ENCODE results near the gene TXNRD2.

The TXNRD2 gene

DNA sequence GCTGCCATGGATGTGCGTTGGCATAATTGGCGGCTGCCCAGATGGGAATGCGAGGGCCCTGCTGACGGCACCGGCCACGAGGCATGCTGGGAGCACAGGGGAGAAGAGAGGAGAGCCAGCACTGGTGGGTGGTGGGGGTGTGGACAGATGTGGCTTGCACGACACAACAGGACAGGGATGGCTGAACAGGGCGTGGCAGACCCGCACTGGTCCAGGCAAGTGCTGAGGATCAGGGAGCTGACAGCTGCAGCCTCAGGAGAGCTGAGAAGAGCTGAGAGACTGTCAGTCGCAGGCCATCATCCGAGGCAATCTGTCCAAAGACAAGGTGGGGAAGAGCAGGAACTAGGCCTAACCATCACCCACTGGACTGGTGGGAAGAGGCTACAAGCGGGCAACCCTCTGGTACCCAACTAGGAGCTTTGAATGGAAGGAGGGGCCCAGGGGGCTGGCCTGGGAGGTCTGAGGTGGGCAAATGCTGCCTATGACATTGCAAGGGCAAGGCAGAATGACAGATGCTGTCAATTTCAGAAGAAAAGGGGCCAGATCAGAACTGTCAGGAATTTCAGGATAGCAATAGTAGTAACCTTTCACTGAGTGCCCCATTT, 89.3 kb downstream of the TXNRD2 start:
- FAIRE-seq, result no peak
- DNase-seq (ENCODE audit: insufficient read length, low spot score), result no peak

DNA sequence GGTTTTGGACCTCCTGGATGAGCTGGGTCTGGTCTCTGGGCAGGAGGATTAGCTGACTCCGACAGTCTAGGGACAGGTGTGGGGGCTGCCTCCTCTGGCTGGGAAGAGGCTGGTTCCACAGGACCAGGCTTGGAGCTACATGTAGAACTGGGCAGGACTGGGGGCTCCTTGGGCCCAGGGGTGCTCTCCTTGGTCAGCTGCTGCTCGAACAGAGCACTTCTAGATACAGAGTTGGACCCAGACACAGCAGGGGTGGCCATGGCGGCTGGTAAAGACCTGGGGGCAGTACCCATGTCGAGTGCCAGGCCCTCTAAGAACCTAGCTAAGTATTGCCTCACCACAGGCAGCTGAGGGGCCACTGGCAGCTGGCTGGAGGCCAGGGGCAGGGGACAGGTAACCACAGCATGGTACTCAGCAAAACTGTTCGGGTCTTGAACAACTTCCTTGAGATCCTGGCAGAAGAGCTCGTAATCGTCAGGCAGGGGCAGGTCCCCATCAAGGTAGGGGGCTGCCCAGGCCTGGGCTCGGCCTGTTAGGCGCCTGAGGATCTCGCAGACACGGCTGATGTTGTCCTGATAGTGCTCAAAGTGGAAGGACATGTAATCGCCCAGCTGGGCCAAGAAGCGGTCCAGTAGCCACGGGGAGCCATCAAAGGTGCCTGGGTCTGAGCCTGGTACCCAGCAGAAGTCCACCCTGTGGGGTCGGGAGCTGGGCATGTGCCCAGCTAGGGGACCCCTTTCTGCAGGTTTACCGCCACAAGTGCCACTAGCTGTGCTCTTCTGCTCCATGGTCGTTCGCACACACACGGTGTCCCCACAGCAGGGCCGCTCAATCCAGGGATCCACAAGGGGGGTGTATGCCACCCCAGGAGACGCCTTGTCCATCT, 90.1 kb downstream of the TXNRD2 start:
- no peak for FAIRE-seq

DNA sequence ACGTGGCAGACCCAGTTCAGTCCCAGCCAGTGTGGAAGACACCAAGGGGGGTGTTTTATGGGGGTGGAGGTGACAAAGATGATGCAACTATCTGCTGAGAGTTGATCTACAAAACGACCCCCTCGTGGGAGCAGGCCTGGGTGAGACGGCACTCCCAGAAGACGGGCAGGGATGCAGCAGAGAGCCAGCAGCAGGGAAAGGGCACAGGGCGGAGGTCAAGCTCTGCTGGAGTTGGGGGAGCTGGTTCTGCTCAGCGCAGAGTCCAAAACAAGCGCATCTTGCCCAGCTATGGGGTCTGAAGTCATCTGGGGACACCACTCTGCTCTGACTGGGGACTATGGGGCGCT, 90.9 kb downstream of the TXNRD2 start:
- no peak for FAIRE-seq
- DNase-seq (ENCODE audit: insufficient read length, low spot score), result no peak

More for the DNA sequence above, 90.1 kb downstream of the TXNRD2 start:
- no peak for DNase-seq (ENCODE audit: insufficient read length, low spot score)

DNA sequence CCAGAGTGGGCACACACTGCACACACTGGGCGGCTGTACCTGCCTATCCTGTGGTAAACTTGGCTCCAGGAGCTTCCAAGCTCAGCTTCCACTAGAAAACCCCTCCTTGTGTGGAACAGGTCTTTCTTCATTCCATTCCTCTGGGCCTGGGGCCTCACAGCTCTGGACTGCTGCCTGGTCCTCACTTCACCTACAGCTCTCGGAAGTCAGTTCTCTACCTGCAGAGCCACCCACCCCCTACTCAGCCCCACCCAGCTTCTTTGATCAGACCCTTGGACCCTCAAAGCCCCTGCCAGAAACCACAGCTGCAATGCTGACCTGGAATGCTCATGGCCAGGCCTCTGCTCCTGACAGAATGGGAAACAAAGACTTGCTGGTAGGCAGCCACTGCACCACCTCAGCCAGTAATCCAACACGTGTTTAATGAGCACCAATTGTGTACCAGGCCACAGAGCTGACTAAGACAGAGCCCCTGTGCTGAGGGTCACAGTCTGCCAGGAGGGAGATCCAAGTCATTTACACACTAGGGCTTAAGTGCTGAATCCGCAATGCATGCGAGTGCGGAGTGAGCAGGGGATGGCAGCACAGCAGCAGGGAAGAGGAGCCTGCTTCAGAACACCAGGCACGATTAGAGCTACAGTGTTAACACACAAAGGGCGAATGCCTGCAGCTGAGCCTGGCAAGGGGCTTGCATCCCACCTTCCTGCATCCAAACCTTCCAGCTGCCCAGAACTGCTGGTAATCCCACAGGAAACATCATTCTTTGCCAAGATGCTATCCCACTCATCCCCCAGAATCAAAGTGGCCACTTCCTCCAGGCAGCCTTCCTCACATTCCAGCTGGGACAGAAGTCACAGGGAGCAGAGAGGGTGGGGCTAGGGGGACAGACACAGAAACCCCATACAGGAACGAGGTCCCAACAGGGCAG, 91.5 kb downstream of the TXNRD2 start:
- FAIRE-seq, result no peak

DNA sequence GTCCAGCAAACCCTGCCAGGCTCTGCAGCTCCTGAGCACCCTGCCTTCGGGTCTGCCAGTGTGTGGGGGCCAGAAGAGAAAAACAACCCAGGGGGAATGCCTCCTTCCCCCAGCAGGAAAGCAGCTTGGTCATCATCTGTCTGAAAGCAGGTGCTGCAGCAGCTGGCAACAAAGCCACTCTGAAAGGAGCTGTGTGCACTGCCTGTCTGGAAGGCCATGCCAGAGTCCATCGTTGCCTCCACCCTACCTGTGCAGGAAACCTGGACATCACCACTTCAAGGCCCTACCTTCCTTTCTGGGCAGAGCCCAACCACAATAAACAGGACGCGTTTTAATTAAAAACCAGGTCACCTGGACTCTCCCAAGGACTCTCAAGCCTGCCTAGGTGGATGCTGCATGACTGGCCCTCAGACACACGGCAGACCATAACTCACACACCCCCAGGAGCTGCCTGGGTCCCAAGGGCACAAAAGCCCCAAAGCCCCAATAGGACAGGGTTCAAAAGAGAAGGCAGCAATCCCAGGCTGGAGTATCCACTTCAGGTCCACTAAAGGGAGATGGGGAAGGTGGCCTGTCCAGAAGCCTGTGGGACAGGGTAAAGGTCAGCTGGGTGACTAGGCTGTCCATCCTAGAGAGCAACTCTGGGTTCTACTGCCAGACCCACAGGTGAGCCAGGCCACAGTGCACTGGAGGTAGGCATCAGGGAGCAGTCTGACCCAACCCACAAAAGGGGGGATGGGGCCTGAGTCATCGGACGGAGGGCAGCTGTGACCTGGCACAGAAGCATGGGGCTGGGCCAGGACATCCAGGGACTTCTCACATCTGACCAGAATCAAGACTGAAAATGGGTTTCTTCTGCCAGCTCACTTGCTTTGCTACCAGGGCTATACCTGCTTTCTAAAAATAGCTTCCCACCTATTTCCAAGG, 93.1 kb downstream of the TXNRD2 start:
- FAIRE-seq (no peak), DNase-seq (ENCODE audit: insufficient read length, low spot score) (peak; percentile 34)

More for the DNA sequence above, 91.5 kb downstream of the TXNRD2 start:
- no peak for DNase-seq (ENCODE audit: insufficient read length, low spot score)

DNA sequence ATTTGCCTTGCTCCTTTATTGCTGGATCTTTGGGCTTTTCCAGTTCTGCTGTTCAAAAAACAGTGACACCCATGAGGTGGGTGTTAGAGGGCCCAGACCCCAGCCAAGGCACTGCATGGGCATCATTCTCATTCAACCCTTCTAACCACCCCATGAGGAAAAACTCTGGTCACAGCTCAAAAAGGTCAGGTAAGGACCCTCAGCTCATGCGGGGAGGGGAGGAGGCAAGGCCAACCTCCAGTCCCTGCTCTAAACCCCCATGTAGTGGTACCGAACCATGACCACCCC, 94.3 kb downstream of the TXNRD2 start:
- DNase-seq (ENCODE audit: insufficient read length, low spot score), result no peak
- no peak for FAIRE-seq

DNA sequence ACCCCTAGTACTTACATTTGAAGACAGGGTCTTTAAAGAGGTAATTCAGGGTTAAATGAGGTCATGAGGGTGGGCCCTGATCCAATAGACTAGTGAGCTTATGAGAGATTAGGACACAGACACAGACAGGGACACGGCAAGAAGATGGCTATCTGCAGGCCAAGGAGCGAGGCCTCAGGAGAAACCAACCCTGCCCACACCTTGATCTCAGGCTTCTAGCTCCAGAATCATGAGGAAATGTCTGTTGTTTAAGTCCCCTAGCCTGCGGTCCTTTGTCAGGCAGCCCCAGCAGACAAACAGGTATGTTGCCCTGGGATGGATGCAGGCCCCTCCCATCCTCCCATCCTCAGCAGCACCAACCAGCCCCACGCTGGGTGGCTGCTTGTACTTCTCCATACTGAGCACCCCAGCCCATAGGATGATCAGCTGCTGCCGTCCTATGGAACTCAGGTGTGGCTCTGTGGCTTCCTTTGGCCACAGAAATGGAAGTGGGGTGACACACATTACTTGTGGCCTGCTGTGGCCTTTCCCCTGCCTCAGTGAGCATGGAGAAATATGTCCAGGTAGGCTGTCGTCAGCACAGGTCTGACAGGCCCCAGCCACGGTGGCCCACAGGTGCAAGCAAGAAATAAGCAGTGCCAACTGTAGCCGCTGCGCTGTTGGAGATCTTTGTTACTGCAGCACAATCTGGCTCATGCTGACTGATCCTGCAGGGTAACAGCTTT, 94.8 kb downstream of the TXNRD2 start:
- DNase-seq (ENCODE audit: insufficient read length, low spot score) (no peak), FAIRE-seq (no peak)

DNA sequence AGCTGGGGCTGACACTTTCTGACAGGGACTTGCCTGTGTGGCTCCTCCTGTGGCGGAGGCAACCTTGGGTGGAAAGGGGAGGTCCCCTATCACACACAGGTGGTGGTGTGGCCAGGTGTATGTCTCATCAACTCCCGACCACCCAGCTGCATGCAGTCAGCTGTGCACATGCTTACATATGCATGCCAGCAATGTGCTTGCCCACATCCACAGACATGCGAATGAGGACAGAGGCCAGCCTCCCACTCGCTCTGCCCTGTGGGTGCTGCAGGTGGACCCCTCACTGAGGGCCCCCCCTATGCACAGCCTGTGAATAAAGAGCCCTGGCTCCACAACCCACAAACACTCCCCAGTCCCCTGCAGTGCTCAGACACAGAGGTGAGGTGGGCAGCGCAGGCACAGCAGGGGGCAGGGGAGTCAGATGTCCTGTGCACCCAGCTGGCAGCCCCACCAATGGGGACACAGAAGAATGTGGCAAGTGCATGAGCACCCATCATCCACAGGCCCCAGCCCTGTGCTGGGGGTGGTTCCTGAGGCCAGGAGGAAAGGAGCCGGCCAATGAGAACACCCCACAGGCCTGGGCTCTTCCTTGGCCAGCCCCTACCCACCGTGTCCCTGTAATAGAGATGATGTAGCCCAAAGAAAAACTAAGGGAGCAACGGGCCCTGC, 96.4 kb downstream of the TXNRD2 start:
- DNase-seq (ENCODE audit: insufficient read length, low spot score), result no peak
- FAIRE-seq, result no peak

DNA sequence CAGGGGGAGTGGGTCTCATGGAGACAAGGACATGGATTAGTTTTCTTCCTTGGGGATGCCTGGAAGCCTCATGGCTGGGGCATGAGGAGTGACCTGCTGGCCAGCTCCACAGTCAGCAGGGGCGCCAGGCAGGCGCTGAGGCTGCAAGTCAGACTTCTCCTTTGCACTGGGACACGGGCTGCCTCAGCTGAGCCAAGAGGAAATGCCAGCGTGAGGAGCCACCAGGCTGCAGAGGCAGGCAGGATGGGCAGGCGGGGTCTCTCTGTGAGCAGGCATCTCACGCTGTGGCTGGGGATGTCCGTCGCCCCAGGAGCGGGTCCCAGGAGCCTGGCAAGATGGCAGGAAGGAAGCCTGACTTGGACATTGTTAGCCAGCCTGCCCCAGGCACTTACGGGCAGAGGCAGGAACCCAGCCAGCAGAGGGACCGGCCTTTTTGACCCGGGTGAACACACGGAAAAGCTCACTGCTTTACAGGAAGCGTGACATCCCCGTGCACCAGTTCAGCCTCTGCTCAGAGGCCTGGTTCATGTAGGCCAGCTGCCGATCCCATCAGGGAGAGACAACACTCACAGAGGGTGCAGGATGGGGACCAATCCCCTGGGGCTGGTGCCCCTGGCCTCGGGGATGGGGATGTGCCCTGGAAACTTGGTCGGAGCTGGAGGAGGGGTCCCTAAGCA, 97.1 kb downstream of the TXNRD2 start:
- DNase-seq (ENCODE audit: insufficient read length, low spot score) (no peak), FAIRE-seq (peak; percentile 44)

DNA sequence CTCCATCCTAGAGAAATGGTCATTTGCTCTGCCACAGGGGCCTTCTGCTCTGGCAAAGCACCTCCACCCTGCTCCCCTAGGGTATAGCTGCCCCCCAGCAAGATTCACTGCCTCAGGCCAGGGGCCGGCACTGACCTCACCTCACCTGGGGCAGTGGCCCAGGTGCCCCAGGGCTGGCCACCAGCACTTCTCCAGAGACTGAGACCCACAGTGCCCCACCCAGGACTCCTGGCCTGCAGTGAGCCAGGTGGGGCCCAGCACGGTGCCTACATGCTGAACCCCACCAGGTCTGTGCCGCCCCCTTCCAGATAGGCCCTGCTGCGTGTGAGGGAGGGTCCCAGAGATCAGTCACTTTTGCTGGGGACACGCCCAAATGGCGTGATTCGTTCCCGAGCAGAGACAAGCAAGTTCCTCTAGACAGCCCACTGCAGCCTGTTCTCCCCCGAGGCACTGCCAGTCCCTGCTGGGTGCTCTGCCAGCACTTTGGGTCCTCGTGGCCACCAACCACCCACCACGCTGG, 97.7 kb downstream of the TXNRD2 start:
- FAIRE-seq (no peak), DNase-seq (ENCODE audit: insufficient read length, low spot score) (no peak)

DNA sequence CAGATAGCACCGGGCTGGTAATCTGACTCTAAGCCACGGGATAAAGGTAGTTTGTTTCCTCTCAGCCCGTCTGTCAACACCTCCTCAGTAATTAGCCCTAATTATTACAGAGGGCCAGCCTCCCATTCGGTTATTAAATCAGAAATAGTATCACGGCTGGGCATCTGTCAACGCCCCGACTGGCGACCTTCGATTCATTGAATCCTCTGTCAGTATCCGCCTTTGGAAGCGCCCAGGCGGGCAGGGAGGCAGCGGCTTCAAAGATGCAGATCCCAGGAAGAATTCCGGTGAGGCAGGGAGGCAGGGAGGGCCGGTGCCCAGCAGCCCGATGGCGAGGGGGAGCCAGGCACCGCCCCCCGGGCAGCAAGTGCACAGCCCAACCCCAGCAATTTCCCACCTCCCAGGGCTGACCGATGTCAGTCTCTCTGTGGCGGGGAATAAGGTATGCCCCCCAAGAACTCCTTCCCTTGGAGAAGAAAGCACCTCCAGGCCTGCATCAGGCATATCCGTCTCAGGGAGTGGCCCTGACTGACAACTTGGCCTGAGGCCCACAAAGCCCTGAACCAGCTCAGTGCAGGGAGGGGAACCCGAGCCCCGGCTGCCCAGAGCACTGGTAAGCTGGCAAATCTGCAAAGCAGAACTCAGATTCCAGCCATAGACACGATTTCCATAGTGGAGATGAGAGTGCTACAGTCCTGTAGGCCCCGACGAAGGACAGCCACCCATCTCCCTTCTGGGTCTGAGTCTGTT, 98.3 kb downstream of the TXNRD2 start:
- no peak for DNase-seq (ENCODE audit: insufficient read length, low spot score)
- FAIRE-seq, result no peak

DNA sequence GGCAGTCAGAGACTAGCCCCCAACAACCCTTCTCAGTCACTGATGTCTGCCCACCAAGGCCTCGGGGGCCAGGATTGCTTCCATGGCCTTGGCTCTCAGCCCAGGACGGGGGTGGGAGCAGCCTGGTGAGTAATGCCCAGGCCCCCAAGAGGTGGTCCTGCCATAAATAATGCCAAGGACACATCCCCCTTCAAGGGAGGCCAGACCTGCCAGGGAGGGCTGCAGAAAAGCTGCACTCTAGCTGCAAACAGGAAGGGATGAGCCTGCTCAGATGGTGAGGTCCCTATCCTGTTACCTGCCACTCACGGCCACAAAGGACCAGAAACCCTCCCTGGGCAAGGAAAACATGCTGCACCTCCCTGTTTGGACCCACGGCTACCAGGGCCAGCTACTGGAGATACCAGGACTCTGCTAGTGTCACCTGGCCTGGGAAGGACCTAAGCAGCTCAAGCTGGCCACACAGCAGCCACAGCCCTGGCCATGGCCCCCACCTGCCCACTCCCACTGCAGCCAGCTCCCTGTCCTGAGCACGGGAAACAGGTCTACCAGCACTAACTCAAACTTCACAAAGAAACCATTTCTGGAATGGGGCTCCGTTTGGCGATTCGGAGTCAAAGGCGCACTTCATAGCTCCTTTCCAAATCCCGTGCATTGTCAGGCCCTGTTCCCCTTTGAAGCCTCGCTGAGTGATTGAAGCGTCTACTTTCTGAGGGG, 99.1 kb downstream of the TXNRD2 start:
- DNase-seq (ENCODE audit: insufficient read length, low spot score) (no peak), FAIRE-seq (no peak)

DNA sequence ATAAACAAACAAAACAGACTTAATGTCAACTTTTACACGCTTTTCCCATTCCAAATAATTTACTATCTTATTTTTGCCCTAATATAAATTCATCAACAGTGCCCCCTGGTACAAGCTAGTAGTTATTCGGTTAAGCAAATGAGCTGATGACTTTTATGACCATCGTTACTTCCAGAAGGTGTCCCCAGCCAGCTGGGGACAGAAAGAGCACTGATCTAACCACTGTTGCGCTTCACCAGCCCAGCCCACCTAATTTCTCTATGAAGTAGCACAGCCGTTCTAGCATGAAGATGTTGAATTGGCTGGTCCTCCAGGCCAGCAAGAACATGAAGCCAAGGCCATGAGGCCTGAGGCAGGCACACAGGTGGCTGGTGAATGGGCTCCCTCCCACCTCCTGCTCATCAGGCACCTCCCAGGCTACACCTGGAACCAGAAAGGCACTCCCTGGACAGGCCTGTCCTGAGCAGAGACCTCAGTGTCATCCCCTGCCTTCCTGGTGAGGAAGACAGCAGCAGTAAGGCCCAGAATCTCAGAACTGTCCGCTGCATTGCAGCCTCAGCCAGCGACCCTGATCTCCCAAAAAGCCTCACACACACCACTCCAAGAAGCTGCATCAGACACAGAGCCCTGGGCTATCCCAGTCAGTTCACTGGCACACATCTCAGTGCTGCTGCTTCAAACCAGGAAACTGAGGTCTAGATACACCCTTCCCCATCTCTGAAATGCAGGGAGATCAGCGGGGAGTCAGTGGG, 99.8 kb downstream of the TXNRD2 start:
- no peak for FAIRE-seq
- no peak for DNase-seq (ENCODE audit: insufficient read length, low spot score)

DNA sequence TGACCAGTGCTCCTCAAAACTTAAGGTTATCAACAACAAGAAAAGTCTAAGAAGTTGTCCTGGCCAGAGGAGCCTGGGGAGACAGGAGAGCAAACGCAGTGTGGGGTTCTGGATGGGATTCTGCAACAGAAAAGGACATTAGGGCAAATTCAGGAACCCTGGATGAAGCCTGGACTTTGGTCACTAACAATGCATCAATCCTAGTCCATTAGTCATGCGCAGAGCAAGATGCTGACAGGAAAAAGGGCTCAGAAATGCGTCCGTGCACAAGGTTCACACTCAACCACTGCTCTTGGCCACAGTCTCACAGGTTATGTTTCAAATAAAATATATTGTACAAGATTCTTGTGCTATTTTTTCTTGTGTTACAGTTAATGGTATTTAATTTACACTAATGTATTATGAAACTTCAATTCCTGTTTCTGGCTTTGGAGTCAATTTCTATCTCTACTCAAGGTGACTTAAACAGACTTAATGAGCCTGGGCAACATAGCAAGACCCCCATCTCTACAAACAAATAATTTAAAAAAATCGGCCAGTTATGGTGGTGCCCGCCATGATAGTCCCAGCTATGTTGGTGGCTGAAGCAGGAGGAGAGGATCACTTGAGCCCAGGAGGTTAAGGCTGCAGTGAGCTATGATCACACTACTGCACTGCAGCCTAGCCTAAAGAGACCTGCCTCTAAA, 100.5 kb downstream of the TXNRD2 start:
- no peak for DNase-seq (ENCODE audit: insufficient read length, low spot score)
- no peak for FAIRE-seq

DNA sequence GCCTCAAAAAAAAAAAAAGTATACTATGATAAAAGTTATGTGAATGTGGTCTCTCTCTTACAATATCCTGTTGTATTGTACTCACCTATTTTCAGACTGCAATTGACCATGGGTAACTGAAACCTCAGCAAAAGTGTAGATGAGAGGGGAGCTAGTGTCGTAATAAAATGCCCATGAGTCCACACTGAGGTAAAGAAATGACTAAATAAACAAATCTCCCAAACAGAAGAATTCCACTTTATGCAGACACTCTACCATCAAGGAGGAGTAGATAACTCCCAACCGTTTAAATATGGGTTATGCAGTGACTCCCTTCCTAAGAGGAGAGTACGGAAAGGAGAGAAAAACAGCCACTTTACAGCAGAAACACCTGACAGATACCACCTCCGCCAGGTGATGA, 101.6 kb downstream of the TXNRD2 start:
- DNase-seq (ENCODE audit: insufficient read length, low spot score) (no peak), FAIRE-seq (no peak)

DNA sequence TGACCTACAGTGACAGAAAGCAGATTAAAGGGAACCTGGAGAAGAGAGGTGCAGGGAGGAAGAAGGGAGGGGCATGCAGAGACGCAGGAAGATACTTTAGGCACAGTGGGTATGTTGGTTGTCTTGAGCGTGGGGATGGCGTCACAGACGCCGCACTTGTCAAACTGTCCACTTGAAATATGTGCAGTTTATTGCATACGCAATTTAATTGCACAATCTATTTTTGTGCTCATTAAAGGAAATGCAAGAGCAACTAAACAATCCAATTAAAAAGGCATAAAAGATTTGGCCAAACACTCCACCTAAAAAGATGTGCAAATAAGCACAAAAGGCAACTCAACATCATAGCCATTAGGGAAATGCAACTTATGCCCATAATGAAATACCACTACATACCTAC, 103.7 kb downstream of the TXNRD2 start:
- FAIRE-seq (no peak), DNase-seq (ENCODE audit: insufficient read length, low spot score) (no peak)

Data from HTR-8/SVneo (cell line).